HG03571 (cell line): ENCODE measurements around the gene SHOC2.

ENCODE experiments used
- ATAC-seq: cut with Tn5 transposase; IDR thresholded peaks from one replicate; pipeline ENCODE4 v1.9.1; 2021; ENCODE audit not compliant: unreplicated experiment

Gene SHOC2

DNA sequence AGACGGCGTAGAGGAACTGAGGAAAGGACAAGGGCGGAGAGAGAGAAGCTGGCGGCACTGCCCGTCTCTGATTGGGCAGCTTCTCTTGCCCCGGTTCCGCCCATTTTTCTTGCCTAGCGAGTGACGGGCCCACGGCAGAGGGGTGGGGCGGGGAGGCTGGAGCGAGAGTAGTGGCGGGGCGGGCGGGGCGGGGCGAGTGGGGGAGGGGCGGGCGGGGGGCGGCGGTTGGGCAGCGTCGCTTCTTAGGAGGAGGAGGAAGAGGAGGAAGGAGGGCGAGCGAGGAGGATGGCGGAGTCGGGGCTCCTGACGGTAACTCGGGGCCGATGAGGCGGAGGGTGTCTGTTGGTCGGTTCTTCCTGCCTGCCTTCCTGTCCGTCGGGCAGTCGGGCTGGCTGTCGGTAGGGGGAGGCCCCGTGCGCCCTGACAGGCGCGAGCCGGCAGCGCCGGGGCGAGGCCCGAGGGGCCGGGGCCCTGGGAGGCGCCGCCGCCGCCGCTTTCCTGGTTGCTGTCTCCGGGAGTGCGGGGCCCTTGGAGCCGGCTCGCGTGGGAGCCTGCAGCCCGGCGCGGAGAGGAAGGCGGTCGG, at the start of gene SHOC2:
Gene SHOC2 (plus strand): TSS at position 256 of the 583 bp plus-strand sequence. CDS start 44,755 bp downstream, outside the sequence.
- peak; percentile 82 for ATAC-seq

DNA sequence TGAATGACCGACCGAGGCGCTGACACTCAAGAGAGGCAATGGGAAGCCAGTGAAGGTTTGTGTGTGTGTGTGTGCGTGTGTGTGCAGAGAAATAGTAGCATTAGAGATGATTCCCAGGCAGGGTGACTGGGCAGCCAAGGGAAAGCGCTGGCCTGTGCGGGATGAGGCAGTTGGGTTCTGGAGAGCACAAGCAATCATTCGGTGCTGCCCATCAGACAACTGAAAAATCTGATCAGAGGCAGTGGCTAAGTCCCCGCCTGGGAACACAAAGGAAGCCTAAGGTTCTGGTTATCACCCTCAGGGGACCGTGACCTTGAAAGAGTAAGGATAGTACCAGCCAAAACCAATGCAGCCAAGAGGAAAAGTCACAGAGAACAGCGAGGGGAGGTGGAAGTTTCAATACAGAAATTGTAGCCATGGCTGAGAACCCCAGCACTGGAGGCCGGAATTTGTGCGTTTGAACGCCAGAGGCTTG, 48.5 kb upstream of the SHOC2 start:
- ATAC-seq: no peak

GRCh38 chr10:110871298-110872084, 47.9 kb upstream of the SHOC2 start, which contains the start of gene PDCD4:
Gene PDCD4 (plus strand): TSS chr10:110871928. CDS start chr10:110876028, 4,100 bp downstream.
- peak; percentile 70 for ATAC-seq

- ATAC-seq: peak; percentile 34
Observed at GRCh38 chr10:110872145-110872983, 47.0 kb upstream of the SHOC2 start.

GRCh38 chr10:110872984-110873923, 46.1 kb upstream of the SHOC2 start:
- ATAC-seq: no peak

DNA sequence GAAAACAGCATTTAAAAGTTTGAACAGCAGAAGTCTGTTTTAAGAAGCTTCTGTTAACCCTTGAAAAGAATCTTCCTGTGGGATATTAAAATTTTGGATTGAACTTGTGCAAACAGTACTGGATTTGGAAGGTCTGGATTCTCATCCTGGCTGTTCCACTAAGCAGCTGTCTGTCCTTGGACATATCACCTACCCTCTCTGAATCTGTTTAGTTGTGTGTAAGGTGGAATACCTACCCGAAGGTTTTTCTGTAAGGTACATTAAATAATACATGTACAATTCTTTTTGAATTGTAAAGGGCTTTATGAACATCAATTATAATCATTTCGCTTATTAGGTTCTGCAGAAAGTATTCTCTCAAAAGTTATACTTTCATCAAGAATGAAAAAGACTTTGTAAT, 45.5 kb upstream of the SHOC2 start:
- ATAC-seq: no peak

GRCh38 chr10:110876000-110876399, 43.4 kb upstream of the SHOC2 start:
- ATAC-seq: no peak

- ATAC-seq: no peak
Observed at GRCh38 chr10:110876788-110877187, 42.6 kb upstream of the SHOC2 start.

DNA sequence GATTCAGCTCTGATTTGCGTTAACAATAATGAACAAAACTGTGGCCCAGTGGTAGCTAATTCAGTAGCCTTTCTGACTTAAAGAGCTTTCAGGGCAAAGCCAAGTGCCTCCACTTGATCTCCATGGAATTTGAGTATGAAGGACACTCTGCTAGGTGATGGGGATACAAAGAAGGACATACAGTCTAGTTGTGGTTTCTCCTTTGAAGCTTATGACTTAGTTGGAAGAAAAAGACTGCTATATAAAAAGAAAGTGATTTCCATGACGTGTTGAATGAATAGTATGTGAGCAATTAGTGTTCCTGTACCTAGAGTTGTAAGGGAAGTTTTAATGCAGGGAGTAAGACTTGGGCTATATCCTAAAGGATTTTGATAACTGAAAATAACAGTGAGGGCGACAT, 39.4 kb upstream of the SHOC2 start:
- ATAC-seq: no peak

DNA sequence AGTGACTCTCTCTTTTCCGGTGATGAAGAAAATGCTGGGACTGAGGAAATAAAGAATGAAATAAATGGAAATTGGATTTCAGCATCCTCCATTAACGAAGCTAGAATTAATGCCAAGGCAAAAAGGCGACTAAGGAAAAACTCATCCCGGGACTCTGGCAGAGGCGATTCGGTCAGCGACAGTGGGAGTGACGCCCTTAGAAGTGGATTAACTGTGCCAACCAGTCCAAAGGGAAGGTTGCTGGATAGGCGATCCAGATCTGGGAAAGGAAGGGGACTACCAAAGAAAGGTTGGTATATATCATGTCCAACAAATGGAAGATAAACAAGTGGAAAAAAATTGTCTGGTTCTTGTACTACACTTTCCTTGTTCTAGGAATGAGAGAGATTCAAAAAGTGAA, 38.2 kb upstream of the SHOC2 start:
- ATAC-seq: no peak

- ATAC-seq: no peak
Observed at GRCh38 chr10:110881905-110882304, 37.5 kb upstream of the SHOC2 start.

- ATAC-seq: no peak
Observed at GRCh38 chr10:110883924-110884323, 35.5 kb upstream of the SHOC2 start.

DNA sequence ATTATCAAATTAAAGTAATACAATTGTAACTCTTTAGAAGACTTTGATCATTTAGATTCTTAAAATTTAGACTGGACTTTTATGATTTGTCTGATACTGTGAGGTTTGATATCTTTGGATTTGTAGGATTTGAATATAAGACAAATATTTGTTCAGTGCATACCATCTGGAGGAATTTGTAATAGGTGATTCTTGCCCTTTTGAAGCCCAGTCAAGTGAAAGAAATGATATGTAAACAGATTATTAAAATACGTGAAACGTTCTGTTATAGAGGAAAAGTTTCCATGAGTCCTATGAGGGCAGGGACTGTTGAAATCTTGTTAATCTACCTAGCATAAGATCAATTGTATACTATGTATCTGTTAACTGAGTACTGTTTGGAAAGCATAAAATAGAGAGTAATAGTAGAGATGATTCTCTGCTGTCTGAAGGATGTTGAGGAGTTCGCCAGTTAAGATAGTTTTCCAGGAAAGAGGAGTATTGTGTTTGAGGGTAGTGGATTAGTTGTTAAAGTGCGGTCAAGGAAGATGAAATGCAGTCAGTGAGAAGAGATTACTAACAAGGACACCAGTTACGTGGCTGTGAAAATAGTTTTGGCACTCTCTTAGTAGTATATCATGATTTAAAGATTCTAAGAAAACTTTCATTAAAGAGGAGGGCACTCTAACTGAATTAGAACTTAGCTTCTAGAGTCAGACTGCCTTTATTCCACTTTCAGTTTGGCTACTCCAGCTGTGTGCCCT, 33.3 kb upstream of the SHOC2 start:
- no peak for ATAC-seq

DNA sequence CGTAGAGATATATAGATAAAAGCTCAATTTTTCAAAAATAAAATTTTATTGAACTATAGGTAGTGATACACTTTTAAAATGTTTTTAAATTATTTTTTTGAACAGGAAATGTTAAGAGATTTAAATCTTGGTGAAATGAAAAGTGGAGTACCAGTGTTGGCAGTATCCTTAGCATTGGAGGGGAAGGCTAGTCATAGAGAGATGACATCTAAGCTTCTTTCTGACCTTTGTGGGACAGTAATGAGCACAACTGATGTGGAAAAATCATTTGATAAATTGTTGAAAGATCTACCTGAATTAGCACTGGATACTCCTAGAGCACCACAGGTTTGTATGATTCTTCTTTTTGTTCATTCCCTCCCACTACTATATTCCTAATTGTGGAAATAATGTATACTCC, 31.8 kb upstream of the SHOC2 start:
- ATAC-seq: no peak

DNA sequence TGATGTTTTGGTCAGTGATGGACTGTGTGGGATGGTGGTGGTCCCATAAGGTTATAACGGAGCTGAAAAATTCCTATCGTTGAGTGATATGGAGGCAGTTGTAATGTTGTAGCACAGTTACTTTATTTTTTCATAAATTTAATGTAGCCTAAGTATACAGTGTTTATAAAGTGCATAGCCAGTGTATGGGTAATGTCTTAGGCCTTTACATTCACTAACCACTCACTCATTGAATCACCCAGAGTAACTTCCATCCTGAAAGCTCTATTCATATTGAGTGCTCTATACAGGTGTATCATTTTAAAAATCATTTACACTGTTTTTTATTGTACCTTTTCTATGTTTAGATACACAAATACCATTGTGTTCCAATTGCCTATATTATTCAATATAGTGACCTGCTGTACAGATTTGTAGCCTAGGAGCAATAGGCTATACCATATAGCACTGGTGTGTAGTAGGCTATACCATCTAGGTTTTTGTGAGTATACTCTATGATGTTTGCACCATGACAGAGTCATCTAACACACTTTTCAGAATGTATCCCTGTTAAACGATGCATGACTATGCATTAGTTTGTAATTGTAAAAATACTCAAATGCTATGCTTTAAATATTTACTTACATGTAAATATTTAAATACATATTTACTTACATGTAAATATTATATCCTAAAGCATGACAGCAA, 26.7 kb upstream of the SHOC2 start:
- no peak for ATAC-seq

DNA sequence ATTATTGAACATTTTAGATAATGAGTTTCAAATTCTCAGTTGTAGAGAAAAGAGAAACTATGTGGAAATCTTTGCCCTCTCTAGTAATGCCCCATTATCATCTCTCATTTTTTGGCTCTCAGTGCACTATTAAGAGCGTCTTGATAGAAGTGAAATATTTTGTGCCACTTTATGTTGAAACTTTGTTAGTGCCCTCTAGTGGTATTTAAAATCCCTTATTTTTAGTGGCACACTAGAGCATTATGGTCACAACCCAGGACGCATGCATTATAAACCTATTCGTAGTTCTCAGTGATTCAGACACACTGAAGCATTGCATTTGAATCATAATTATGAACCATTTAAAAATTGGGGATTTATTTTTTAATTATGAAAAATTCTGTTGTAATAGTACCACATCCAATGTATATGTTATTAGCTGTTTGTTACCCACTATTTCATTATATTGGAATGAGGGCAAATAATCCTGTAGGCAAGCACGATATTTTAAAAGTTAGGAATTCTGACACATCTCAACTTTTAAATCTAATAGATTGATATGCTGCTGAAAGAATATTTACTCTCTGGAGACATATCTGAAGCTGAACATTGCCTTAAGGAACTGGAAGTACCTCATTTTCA, 25.7 kb upstream of the SHOC2 start:
- ATAC-seq: peak; percentile 88

GRCh38 chr10:110897184-110897583, 22.2 kb upstream of the SHOC2 start:
- ATAC-seq: no peak

DNA sequence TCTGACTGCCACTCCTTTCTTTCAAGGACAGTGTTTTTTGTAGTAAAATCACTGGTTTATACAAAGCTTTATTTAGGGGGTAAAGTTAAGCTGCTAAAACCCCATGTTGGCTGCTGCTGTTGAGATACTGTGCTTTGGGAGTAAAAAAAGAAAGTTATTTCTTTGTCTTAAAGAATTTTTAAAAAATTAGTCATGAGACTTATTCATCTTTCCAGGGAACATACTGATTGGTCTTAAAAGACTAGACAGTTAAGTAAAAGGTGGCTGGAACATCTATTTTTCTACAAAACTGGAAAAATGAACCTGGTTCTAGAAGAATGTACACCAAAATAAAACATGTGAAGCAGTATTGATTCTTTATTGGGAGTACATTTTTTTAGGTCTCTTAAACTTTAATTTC, 21.0 kb upstream of the SHOC2 start:
- ATAC-seq: no peak

DNA sequence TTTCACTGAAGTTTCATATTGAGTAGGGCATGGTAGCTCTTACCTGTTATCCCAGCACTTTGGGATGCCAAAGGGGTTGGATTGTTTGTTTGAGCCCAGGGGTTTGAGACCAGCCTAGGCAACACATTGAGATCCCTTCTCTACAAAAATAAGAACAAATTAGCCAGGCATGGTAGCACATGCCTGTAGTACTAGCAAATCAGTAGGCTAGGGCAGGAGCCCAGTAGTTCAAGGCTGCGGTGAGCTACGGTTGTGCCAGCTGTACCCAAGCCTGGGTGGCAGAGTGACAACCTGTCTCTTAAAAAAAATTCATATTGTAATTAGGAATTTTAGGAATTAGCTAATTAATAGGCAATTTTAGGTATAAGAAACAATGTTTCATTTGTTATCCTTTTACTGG, 18.4 kb upstream of the SHOC2 start:
- ATAC-seq: no peak
